ENCODE measurements around the gene PELI2. TPM values are rescaled to one million over a fixed set of nuclear protein-coding genes. Genes with fewer than 3 reads are reported as not detected.

PELI2 gene
- total RNA-seq, 2 experiments from 2014 or later, result 2.7 to 3.4 TPM

DNA sequence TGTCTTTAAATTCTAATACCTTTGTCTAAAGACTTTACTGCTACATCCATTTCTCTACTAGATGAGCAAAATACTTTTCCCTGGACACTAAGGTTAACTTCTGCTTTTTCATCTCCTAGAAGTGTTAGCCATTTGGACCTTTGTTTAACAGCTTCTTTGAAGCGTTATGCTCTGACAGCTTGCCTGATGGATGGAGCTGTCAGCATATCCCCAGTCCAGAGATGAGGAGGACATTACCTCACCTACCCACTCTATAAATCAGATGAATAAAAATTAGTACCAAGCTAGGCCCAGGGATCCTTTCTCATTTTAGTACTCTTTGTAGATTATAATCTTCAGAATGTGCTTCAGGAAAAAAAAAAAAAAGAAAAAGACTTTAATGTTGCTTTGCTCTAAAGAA is 222.7 kb downstream of the PELI2 start:
- Mint-ChIP-seq H3K9me3 (no peaks in the 10 kb centered on the region), H3K27me3 (no peaks in the 10 kb centered on the region), H3K4me3 (no peak overlapping the region), H3K36me3 (ENCODE audit: low read depth) (no peaks in the 10 kb centered on the region), H3K27ac (no peak overlapping the region), H3K4me1 (ENCODE audit: low read depth) (no peaks in the 10 kb centered on the region)
- DNase-seq, result no peak
- ATAC-seq, result no peak
- intact Hi-C loops (cut with micrococcal nuclease), result loop anchor here (5.0 kb wide), 1 partner anchor 609 kb away; no protein-coding TSS in a partner anchor
- POLR2A ChIA-PET, result no interaction called here
- no peak for TF ChIP-seq CTCF (IDR thresholded peaks at IDR 0.05)
- CTCF ChIA-PET, result interaction anchor here (0.6 to 1.8 kb wide), 15 partner anchors 14 to 1128 kb away, joined by 3 to 15 read pairs (median 4); no protein-coding TSS in a partner anchor

DNA sequence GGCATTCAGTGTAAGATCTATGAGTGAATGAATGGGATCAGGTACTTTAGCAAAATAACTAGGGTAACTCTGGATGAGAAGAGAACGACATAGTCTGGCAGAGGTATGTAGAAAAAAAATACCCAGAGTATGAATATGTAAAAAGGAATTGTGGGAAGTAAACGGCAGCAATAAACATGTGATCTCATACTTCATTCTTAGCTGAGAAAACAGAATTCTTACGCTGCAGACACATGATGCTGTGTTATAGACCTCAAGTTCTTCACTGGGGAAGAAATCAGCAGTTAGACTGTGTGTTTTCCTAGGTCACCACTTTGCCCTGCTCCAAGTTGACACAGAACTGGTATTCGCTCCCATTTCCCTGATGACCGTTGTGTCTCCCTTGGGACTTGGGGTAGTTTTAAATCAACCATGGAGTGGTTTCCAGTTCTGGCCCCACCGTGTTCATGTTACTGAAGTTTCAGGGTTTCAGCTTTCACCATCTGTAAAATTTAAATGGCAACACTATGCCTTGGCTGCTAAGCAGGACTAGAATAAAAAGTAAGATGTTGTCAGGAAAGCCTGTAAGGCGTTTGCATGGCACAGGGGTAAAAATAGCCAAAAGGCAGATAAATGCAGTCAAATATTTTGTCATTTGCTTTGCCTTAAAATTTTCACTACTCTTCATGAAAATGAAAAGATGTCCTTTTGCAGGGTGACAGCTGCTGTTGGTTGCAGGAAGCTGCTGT is 223.7 kb downstream of the PELI2 start:
- no peaks in the 10 kb centered on the region for H3K4me1 Mint-ChIP-seq (ENCODE audit: low read depth)
- no peaks in the 10 kb centered on the region for H3K27me3 Mint-ChIP-seq
- ChIA-PET CTCF (no interaction called here), POLR2A (interaction anchor here (0.6 kb wide), 1 partner anchor 339 kb away, joined by 5 read pairs; no protein-coding TSS in a partner anchor)
- ATAC-seq (no peak), DNase-seq (no peak)
- no peak for TF ChIP-seq CTCF (IDR thresholded peaks at IDR 0.05)
- no peak overlapping the region for H3K27ac Mint-ChIP-seq
- no peaks in the 10 kb centered on the region for H3K36me3 Mint-ChIP-seq (ENCODE audit: low read depth)
- intact Hi-C loops (cut with micrococcal nuclease), result loop anchor here (5.0 kb wide), 1 partner anchor 610 kb away; no protein-coding TSS in a partner anchor
- no peak overlapping the region for H3K4me3 Mint-ChIP-seq
- no peaks in the 10 kb centered on the region for H3K9me3 Mint-ChIP-seq

- no peaks in the 10 kb centered on the region for H3K27me3 Mint-ChIP-seq
- H3K27ac Mint-ChIP-seq, result no peak overlapping the region
- TF ChIP-seq CTCF (IDR thresholded peaks at IDR 0.05), result no peak
- no peak for ATAC-seq
- no peak overlapping the region for H3K4me3 Mint-ChIP-seq
- no peaks in the 10 kb centered on the region for H3K36me3 Mint-ChIP-seq (ENCODE audit: low read depth)
- intact Hi-C loops (cut with micrococcal nuclease), result loop anchor here (5.0 kb wide), 1 partner anchor 610 kb away; no protein-coding TSS in a partner anchor
- DNase-seq, result no peak
- ChIA-PET POLR2A (interaction anchor here (0.6 kb wide), 1 partner anchor 340 kb away, joined by 5 read pairs; no protein-coding TSS in a partner anchor), CTCF (no interaction called here)
- H3K4me1 Mint-ChIP-seq (ENCODE audit: low read depth), result no peaks in the 10 kb centered on the region
- no peaks in the 10 kb centered on the region for H3K9me3 Mint-ChIP-seq
These were observed 224.3 kb downstream of the PELI2 start for GRCh38 chr14:56342494-56342942.

DNA sequence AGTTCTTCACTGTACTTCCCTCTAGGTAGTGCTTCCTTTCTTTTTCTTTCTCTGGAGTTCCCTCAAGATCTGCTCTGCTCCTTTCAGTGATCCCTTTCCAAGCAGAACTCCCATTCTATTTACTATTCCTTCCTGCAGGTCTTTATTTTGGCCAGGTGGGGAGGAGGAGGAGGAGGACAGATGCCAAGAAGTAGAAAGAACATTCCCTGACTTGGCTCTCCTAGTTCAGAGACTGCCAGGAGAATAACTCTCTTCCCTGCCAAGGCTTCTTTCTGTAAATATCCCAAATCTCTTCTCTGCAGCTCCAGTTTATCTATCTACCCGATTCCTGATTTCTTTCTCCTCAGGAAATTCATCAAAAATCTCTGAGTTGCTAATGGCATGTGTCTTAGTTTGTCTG is 231.7 kb downstream of the PELI2 start:
- no peak for ATAC-seq
- TF ChIP-seq CTCF (IDR thresholded peaks at IDR 0.05), result no peak
- CTCF ChIA-PET, result interaction anchor here (1.5 kb wide), 1 partner anchor 10 kb away, joined by 5 read pairs; no protein-coding TSS in a partner anchor
- DNase-seq, result no peak
- intact Hi-C loops (cut with micrococcal nuclease), result no loop called here
- POLR2A ChIA-PET, result no interaction called here
- peaks cover 9% of the 10 kb centered on the region for H3K9me3 Mint-ChIP-seq
- peaks cover 2% of the 10 kb centered on the region for H3K36me3 Mint-ChIP-seq (ENCODE audit: low read depth)
- H3K27me3 Mint-ChIP-seq, result no peaks in the 10 kb centered on the region
- H3K27ac Mint-ChIP-seq, result no peak overlapping the region
- H3K4me1 Mint-ChIP-seq (ENCODE audit: low read depth), result no peaks in the 10 kb centered on the region
- no peak overlapping the region for H3K4me3 Mint-ChIP-seq
